ENCODE results near the gene TPGS2.
"Not testable (repeated sequence)": the region's sequence is repeated elsewhere in the genome, so short reads cannot be mapped to it uniquely, and the experiment has no call there.

Gene TPGS2

GRCh38 chr18:36771245-36771644 lies 57.6 kb downstream of the TPGS2 start:
- DNase-seq = no peak

- no peak for DNase-seq
Measured at GRCh38 chr18:36770315-36770946, 58.4 kb downstream of the TPGS2 start.

DNA sequence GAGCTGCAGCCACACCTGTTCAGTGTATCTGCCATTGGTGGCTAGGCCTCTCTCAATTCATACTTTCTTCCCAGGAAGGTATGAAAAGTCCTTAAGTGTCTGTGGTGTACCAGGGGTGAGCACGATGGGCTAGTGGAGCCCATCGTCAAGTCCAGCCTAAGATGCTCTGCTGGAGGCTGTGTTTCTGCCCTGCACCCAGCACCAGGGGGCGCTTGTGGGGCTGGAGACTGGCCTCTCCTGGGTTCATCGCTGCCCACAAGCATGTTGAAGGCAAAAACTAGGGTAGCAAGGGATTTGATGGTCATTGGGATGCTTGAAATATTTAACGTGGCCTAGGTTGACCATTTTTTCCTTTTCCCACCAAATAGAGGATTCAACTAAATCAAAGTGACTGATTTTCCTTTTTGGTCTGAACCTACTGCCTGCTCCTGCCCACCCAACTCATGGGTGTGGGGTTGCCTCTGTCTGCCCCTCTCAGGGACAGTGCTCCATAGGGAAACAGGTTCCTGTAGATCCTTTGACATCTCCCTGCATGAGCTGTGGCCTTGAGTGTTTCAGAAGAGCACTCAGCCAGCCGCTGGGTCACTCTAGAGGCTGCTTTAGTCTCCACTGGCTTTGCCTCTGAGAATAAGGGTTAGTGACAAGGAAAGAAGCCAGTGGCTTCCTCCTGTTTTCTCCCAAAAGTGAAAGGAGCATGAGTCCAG lies 59.0 kb downstream of the TPGS2 start:
- no peak for DNase-seq

GRCh38 chr18:36769172-36769571 lies 59.6 kb downstream of the TPGS2 start:
- no peak for DNase-seq

GRCh38 chr18:36766836-36767235 lies 62.0 kb downstream of the TPGS2 start:
- DNase-seq = no peak

- not testable (repeated sequence) for DNase-seq
Measured at GRCh38 chr18:36762965-36763364, 65.8 kb downstream of the TPGS2 start.

GRCh38 chr18:36762074-36762473 lies 66.7 kb downstream of the TPGS2 start:
- DNase-seq = no peak

DNA sequence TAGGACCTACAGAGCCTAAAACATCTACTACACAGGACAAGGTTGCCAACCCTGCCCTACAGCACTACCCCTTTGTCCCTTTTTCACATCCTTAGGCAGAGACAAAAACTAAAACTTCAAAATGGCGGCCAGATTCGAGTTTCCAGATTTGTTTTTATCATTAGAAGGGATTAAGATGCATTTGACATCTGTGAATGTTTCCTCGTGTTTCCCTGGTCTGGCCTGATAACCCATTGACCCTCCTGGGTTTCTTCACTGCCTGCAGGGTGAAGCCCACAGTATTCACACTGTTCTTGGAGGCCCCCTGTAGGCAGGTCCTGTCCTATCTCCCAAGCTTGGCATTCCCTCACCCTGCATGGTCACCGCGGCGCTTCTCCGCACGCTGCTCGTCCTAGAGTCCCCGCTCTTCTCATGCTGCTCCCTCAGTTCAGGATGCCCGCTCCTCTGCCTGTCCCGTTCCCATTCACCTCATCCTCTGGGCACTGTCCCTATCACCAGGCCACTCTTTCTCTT lies 67.6 kb downstream of the TPGS2 start:
- DNase-seq = no peak

GRCh38 chr18:36760598-36760997 lies 68.2 kb downstream of the TPGS2 start:
- DNase-seq = no peak

- DNase-seq = no peak
Measured at GRCh38 chr18:36759167-36759776, 69.5 kb downstream of the TPGS2 start.

GRCh38 chr18:36758623-36759022 lies 70.2 kb downstream of the TPGS2 start:
- DNase-seq = no peak

DNA sequence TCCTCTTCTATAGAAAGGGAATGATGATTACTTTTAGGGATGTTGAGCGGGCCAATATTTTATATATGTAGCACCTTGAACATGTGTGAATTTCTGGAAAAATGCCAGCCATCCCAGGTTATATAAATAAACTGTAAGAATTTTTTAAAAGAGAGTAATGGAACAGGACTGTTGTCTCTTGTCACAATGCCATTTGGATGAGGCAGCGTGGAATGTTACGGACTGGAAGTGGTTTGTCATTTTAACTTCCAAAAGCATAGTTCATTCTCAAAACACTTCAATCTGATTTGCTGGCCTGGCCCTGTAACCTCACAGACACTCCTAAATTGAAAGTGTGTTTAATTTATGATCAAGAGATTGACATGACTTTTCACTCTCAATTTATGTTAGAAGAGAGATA lies 70.8 kb downstream of the TPGS2 start:
- no peak for DNase-seq

DNA sequence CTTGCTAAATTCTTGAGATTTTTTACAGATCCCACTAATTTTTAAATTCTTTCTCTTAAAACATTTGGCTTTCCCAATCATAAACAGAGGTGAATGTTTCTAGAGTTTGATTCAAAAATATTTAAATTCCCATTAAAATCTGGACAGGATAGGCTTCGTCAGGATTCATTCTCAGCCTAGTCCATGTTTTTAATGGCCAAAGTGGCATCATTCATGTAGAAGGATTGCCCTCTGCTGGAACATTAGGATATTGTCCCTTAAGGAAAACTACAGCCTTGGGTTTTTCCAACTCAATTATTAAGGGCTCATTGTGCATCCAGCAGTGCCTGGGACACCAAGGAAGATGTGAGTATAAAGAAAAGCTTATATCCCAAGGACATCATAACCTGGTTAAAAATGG lies 71.7 kb downstream of the TPGS2 start:
- no peak for DNase-seq

DNA sequence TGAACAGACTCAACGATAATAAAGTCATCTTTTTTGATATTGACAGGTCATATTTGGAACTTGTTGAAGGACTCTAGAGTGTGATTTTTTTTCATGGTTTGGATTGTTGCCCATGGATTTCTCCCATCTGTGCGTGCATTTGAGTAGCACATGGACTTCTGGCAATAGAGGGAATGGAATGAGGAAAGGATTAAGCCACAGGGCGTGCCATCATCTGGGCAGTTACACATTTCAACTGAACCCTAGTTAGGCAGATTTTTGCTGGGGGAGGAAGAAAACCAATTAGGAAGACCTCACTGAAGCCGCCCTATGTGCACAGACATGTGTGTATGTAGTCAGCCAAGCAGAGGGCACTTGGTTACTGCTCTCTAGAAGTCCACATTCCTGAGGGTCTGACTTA lies 72.6 kb downstream of the TPGS2 start:
- DNase-seq = no peak

DNA sequence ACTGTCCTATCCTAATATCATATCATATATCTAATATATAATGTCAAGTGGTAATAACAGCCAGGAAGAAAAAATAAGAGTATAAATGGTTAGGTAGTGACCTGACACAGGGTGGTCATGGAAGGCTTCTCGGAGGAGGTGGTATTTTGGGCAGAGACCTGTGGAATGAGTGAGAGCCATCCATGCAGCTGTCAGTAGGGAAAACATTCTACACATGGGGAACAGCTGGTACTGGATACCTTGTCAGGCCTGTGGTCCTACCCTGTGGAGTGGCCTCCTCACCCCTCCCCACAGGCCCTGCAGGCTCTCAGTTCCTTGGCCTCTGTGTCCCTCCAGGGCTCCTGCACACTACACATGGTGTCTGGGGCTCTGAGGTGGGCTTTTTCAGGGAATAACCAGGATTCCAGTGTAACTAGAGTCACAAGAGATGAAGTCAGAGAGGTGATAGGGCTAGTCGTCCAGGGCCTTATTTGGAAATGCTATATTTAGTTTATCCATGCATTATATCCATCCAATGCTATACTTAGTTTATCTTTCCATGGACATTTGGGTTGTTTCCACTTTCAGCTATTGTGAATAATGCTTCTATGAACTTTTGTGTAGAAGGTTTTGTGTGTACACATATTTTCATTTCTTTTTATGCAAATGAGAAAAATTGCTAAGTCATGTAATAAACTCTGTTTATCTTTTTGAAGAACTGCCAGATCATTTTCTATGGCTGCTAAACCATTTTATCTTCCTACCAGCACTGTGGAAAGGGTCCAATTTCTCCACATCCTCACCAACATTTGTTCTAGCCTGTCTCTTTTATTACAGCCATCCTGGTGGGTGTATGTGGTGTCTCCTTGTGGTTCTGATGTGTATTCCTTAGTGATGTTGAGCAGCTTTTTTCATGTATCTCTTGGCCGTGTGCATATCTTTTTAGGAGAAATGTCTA lies 75.6 kb downstream of the TPGS2 start:
- DNase-seq = no peak

- no peak for DNase-seq
Measured at GRCh38 chr18:36745219-36745975, 83.4 kb downstream of the TPGS2 start.

- DNase-seq = no peak
Measured at GRCh38 chr18:36744261-36744876, 84.4 kb downstream of the TPGS2 start.
